WTC11 (cell line): ENCODE data around the gene SLIT1. TPM values are rescaled to one million over a fixed set of nuclear protein-coding genes. Genes with fewer than 3 reads are reported as not detected.

Experiments
- ATAC-seq: fragments of 200-7000 bp; cut with Tn5 transposase; 2 replicates; pipeline ENCODE4 v1.10.0; 2021; ENCODE audit warnings: mild to moderate bottlenecking, moderate library complexity
- CTCF ChIA-PET: fragments of 300-600 bp; sonication (Branson Sonifier 250); formaldehyde crosslinking; loops from one replicate; lab custom pipeline; 2021; ENCODE audit warnings: antibody characterized with exemption; lab: Charles Lee
- POLR2A ChIA-PET: fragments of 350-600 bp; sonication (Branson Sonifier 250); formaldehyde crosslinking; loops from one replicate; lab custom pipeline; 2021; ENCODE audit warnings: antibody characterized with exemption; lab: Charles Lee
- DNase-seq: peaks from one replicate; pipeline ENCODE4 v3.0.0; 2021; ENCODE audit warnings: low spot score
- H3K27ac Mint-ChIP-seq: 2 replicates; pipeline ENCODE4 v1.8.0; 2021; ENCODE audit warnings: mixed read lengths
- H3K27me3 Mint-ChIP-seq: 2 replicates; pipeline ENCODE4 v1.8.0; 2021; ENCODE audit warnings: low read depth, mild to moderate bottlenecking, moderate library complexity, mixed read lengths
- H3K36me3 Mint-ChIP-seq: 2 replicates; pipeline ENCODE4 v1.8.0; 2021; ENCODE audit warnings: mixed read lengths
- H3K4me1 Mint-ChIP-seq: 2 replicates; pipeline ENCODE4 v1.8.0; 2022; ENCODE audit warnings: mixed read lengths
- H3K4me3 Mint-ChIP-seq: 2 replicates; pipeline ENCODE4 v1.8.0; 2021; ENCODE audit warnings: mild to moderate bottlenecking, moderate library complexity, mixed read lengths
- H3K9me3 Mint-ChIP-seq: 2 replicates; pipeline ENCODE4 v1.8.0; 2021; ENCODE audit warnings: mixed read lengths
- ATF1 ChIP-seq: sonication (generic); formaldehyde crosslinking; IDR thresholded peaks from 2 replicates; pipeline ENCODE4 v1.8.1; 2023; ENCODE audit warnings: mild to moderate bottlenecking, moderate library complexity, missing genetic modification reagents
- CBFB ChIP-seq: sonication (generic); formaldehyde crosslinking; IDR thresholded peaks from 2 replicates; pipeline ENCODE4 v1.8.1; 2022; ENCODE audit warnings: mild to moderate bottlenecking, low read depth, missing genetic modification reagents
- CREB1 ChIP-seq: sonication (generic); formaldehyde crosslinking; IDR thresholded peaks from 2 replicates; pipeline ENCODE4 v1.8.0; 2023; ENCODE audit warnings: mild to moderate bottlenecking, missing genetic modification reagents
- E2F4 ChIP-seq: sonication (generic); formaldehyde crosslinking; IDR thresholded peaks from 2 replicates; pipeline ENCODE4 v1.8.1; 2022; ENCODE audit warnings: low read depth, mild to moderate bottlenecking, moderate library complexity, missing genetic modification reagents, borderline replicate concordance
- FOXP1 ChIP-seq: sonication (generic); formaldehyde crosslinking; IDR thresholded peaks from 2 replicates; pipeline ENCODE4 v1.8.0; 2022; ENCODE audit warnings: missing genetic modification reagents, mild to moderate bottlenecking, moderate library complexity, borderline replicate concordance
- JUN ChIP-seq: sonication (generic); formaldehyde crosslinking; IDR thresholded peaks from 2 replicates; pipeline ENCODE4 v1.8.0; 2023; ENCODE audit warnings: mild to moderate bottlenecking, missing genetic modification reagents
- KAT7 ChIP-seq: sonication (generic); formaldehyde crosslinking; IDR thresholded peaks from 2 replicates; pipeline ENCODE4 v1.8.1; 2023; ENCODE audit warnings: missing genetic modification reagents, mild to moderate bottlenecking, borderline replicate concordance
- SMAD4 ChIP-seq: sonication (generic); formaldehyde crosslinking; IDR thresholded peaks from 2 replicates; pipeline ENCODE4 v1.8.0; 2022; ENCODE audit warnings: mild to moderate bottlenecking, missing genetic modification reagents
- TCF7 ChIP-seq: sonication (generic); formaldehyde crosslinking; IDR thresholded peaks from 2 replicates; pipeline ENCODE4 v1.8.0; 2022; ENCODE audit warnings: mild to moderate bottlenecking, low read depth, missing genetic modification reagents, moderate library complexity
- TEAD1 ChIP-seq: sonication (generic); formaldehyde crosslinking; IDR thresholded peaks from 2 replicates; pipeline ENCODE4 v1.8.0; 2022; ENCODE audit warnings: mild to moderate bottlenecking, missing genetic modification reagents
- TP53 ChIP-seq: sonication (generic); formaldehyde crosslinking; IDR thresholded peaks from 2 replicates; pipeline ENCODE4 v1.8.1; 2023; ENCODE audit warnings: mild to moderate bottlenecking, missing genetic modification reagents
- ZBTB21 ChIP-seq: sonication (generic); formaldehyde crosslinking; IDR thresholded peaks from 2 replicates; pipeline ENCODE4 v1.8.1; 2023; ENCODE audit warnings: mild to moderate bottlenecking, missing genetic modification reagents, borderline replicate concordance
- ZNF121 ChIP-seq: sonication (generic); formaldehyde crosslinking; IDR thresholded peaks from 2 replicates; pipeline ENCODE4 v1.8.0; 2023; ENCODE audit warnings: missing genetic modification reagents
- ZNF232 ChIP-seq: sonication (generic); formaldehyde crosslinking; IDR thresholded peaks from 2 replicates; pipeline ENCODE4 v1.8.0; 2022; ENCODE audit warnings: mild to moderate bottlenecking, missing genetic modification reagents
- ZNF263 ChIP-seq: sonication (generic); formaldehyde crosslinking; IDR thresholded peaks from 2 replicates; pipeline ENCODE4 v1.8.1; 2022; ENCODE audit warnings: low read depth, mild to moderate bottlenecking, moderate library complexity, missing genetic modification reagents
- total RNA-seq: library from RNA; stranded (reverse); gene quantifications from 3 replicates; pipeline ENCODE4 v1.2.3, GENCODE V29; 2021
- TF ChIP-seq, protein P1 (sequence below): sonication (generic); formaldehyde crosslinking; IDR thresholded peaks from 2 replicates; pipeline ENCODE4 v1.8.1; 2023; ENCODE audit warnings: mild to moderate bottlenecking, missing genetic modification reagents
- TF ChIP-seq, protein P2 (sequence below): sonication (generic); formaldehyde crosslinking; IDR thresholded peaks from 2 replicates; pipeline ENCODE4 v1.8.1; 2023; ENCODE audit warnings: mild to moderate bottlenecking, missing genetic modification reagents, borderline replicate concordance
- TF ChIP-seq, protein P3 (sequence below): sonication (generic); formaldehyde crosslinking; IDR thresholded peaks from 2 replicates; pipeline ENCODE4 v1.8.1; 2023; ENCODE audit warnings: mild to moderate bottlenecking, missing genetic modification reagents, moderate library complexity
- TF ChIP-seq, protein P4 (sequence below): sonication (generic); formaldehyde crosslinking; IDR thresholded peaks from 2 replicates; pipeline ENCODE4 v1.8.0; 2022; ENCODE audit warnings: mild to moderate bottlenecking, missing genetic modification reagents
- TF ChIP-seq, protein P5 (sequence below): sonication (generic); formaldehyde crosslinking; conservative IDR thresholded peaks from 2 replicates; pipeline ENCODE4 v1.8.1; 2022; ENCODE audit warnings: mild to moderate bottlenecking, missing genetic modification reagents

The SLIT1 gene
- total RNA-seq, 1 experiment from 2014 or later = 1.6 TPM

GRCh38 chr10:97053276-97053675 is 132.5 kb downstream of the SLIT1 start:
- Mint-ChIP-seq H3K9me3 (peaks cover 11% of the 10 kb centered on the region), H3K27me3 (no peaks in the 10 kb centered on the region), H3K4me3 (no peak overlapping the region), H3K4me1 (0 out of 2 replicates have a peak, but pooled peaks cover 3% of the 10 kb centered on the region), H3K36me3 (peaks cover 3% of the 10 kb centered on the region; the same call in 1 of the 2 replicates), H3K27ac (no peak overlapping the region)
- ATAC-seq (no peak), DNase-seq (no peak)
- CTCF ChIA-PET = interaction anchor here (0.9 to 3.1 kb wide), 3 partner anchors 16 to 28 kb away, joined by 3 to 10 read pairs (median 10); no protein-coding TSS in a partner anchor
- POLR2A ChIA-PET = no interaction called here
- no peak for TF ChIP-seq CBFB (CRISPR knock-in tag)
- TF ChIP-seq, protein P1, sequence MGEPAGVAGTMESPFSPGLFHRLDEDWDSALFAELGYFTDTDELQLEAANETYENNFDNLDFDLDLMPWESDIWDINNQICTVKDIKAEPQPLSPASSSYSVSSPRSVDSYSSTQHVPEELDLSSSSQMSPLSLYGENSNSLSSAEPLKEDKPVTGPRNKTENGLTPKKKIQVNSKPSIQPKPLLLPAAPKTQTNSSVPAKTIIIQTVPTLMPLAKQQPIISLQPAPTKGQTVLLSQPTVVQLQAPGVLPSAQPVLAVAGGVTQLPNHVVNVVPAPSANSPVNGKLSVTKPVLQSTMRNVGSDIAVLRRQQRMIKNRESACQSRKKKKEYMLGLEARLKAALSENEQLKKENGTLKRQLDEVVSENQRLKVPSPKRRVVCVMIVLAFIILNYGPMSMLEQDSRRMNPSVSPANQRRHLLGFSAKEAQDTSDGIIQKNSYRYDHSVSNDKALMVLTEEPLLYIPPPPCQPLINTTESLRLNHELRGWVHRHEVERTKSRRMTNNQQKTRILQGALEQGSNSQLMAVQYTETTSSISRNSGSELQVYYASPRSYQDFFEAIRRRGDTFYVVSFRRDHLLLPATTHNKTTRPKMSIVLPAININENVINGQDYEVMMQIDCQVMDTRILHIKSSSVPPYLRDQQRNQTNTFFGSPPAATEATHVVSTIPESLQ (CRISPR knock-in tag) = no peak
- TF ChIP-seq ZNF121 (CRISPR knock-in tag) = no peak

DNA sequence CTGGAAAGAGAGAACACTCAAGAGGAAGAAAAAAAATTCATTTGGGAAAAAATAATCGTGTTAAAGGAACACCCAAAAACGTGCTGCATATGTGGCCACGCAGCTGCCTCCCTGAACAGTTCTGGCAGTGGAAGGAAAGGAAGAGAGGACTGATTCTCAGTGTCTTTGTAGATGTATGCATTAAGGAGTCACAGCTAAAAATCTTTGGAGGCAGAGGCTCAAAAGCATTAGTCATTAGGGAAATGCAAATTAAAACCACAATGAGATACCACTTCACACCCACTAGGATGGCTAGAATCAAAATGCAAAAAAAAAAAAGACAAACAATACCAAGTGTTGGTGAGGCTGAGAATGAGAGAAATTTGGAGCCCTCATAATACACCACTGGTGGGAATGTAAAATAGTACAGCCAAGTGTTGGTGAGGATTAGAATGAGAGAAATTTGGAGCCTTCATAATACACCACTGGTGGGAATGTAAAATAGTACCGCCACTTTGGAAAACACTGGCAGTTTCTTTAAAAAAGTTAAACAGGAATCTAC is 134.7 kb downstream of the SLIT1 start:
- peaks cover 9% of the 10 kb centered on the region; the same call in 1 of the 2 replicates for H3K4me1 Mint-ChIP-seq
- ATAC-seq (no peak), DNase-seq (no peak)
- POLR2A ChIA-PET = no interaction called here
- H3K36me3 Mint-ChIP-seq = peaks cover 3% of the 10 kb centered on the region; the same call in 1 of the 2 replicates
- CTCF ChIA-PET = interaction anchor here (1.3 to 2.0 kb wide), 4 partner anchors 9 to 159 kb away, joined by 5 to 8 read pairs (median 8); no protein-coding TSS in a partner anchor
- H3K27me3 Mint-ChIP-seq = no peaks in the 10 kb centered on the region; the same call in 1 of the 2 replicates
- H3K4me3 Mint-ChIP-seq = no peak overlapping the region
- H3K9me3 Mint-ChIP-seq = peaks cover 11% of the 10 kb centered on the region
- H3K27ac Mint-ChIP-seq = no peak overlapping the region
- no peak for TF ChIP-seq TEAD1 (CRISPR knock-in tag)
- TF ChIP-seq, protein P2, sequence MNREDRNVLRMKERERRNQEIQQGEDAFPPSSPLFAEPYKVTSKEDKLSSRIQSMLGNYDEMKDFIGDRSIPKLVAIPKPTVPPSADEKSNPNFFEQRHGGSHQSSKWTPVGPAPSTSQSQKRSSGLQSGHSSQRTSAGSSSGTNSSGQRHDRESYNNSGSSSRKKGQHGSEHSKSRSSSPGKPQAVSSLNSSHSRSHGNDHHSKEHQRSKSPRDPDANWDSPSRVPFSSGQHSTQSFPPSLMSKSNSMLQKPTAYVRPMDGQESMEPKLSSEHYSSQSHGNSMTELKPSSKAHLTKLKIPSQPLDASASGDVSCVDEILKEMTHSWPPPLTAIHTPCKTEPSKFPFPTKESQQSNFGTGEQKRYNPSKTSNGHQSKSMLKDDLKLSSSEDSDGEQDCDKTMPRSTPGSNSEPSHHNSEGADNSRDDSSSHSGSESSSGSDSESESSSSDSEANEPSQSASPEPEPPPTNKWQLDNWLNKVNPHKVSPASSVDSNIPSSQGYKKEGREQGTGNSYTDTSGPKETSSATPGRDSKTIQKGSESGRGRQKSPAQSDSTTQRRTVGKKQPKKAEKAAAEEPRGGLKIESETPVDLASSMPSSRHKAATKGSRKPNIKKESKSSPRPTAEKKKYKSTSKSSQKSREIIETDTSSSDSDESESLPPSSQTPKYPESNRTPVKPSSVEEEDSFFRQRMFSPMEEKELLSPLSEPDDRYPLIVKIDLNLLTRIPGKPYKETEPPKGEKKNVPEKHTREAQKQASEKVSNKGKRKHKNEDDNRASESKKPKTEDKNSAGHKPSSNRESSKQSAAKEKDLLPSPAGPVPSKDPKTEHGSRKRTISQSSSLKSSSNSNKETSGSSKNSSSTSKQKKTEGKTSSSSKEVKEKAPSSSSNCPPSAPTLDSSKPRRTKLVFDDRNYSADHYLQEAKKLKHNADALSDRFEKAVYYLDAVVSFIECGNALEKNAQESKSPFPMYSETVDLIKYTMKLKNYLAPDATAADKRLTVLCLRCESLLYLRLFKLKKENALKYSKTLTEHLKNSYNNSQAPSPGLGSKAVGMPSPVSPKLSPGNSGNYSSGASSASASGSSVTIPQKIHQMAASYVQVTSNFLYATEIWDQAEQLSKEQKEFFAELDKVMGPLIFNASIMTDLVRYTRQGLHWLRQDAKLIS (CRISPR knock-in tag) = no peak
- TF ChIP-seq, protein P3, sequence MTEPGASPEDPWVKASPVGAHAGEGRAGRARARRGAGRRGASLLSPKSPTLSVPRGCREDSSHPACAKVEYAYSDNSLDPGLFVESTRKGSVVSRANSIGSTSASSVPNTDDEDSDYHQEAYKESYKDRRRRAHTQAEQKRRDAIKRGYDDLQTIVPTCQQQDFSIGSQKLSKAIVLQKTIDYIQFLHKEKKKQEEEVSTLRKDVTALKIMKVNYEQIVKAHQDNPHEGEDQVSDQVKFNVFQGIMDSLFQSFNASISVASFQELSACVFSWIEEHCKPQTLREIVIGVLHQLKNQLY = no peak
- TF ChIP-seq ZBTB21 (CRISPR knock-in tag) = no peak
- TF ChIP-seq, protein P4, sequence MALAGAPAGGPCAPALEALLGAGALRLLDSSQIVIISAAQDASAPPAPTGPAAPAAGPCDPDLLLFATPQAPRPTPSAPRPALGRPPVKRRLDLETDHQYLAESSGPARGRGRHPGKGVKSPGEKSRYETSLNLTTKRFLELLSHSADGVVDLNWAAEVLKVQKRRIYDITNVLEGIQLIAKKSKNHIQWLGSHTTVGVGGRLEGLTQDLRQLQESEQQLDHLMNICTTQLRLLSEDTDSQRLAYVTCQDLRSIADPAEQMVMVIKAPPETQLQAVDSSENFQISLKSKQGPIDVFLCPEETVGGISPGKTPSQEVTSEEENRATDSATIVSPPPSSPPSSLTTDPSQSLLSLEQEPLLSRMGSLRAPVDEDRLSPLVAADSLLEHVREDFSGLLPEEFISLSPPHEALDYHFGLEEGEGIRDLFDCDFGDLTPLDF (CRISPR knock-in tag) = no peak
- TF ChIP-seq ZNF232 (CRISPR knock-in tag) = no peak
- TF ChIP-seq, protein P5, sequence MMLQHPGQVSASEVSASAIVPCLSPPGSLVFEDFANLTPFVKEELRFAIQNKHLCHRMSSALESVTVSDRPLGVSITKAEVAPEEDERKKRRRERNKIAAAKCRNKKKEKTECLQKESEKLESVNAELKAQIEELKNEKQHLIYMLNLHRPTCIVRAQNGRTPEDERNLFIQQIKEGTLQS (CRISPR knock-in tag) = no peak
- no peak for TF ChIP-seq SMAD4 (CRISPR knock-in tag)
- no peak for TF ChIP-seq FOXP1 (CRISPR knock-in tag)
- TF ChIP-seq ATF1 (CRISPR knock-in tag) = no peak
- TF ChIP-seq TP53 (CRISPR knock-in tag) = no peak
- no peak for TF ChIP-seq TCF7 (CRISPR knock-in tag)
- TF ChIP-seq, protein P1 (CRISPR knock-in tag) = no peak
- no peak for TF ChIP-seq KAT7
- TF ChIP-seq CREB1 (CRISPR knock-in tag) = no peak
- no peak for TF ChIP-seq JUN (CRISPR knock-in tag)
- no peak for TF ChIP-seq ZNF263 (CRISPR knock-in tag)
- no peak for TF ChIP-seq E2F4 (CRISPR knock-in tag)
